NCI-H1417 treated with DMSO at 0.1 percent for 48 hours (cell line): ENCODE results near the gene DOCK4.

Experiments
- DNase-seq: peaks from one replicate; lab custom pipeline; 2025; lab: John Stamatoyannopoulos, UW

The DOCK4 gene

DNA sequence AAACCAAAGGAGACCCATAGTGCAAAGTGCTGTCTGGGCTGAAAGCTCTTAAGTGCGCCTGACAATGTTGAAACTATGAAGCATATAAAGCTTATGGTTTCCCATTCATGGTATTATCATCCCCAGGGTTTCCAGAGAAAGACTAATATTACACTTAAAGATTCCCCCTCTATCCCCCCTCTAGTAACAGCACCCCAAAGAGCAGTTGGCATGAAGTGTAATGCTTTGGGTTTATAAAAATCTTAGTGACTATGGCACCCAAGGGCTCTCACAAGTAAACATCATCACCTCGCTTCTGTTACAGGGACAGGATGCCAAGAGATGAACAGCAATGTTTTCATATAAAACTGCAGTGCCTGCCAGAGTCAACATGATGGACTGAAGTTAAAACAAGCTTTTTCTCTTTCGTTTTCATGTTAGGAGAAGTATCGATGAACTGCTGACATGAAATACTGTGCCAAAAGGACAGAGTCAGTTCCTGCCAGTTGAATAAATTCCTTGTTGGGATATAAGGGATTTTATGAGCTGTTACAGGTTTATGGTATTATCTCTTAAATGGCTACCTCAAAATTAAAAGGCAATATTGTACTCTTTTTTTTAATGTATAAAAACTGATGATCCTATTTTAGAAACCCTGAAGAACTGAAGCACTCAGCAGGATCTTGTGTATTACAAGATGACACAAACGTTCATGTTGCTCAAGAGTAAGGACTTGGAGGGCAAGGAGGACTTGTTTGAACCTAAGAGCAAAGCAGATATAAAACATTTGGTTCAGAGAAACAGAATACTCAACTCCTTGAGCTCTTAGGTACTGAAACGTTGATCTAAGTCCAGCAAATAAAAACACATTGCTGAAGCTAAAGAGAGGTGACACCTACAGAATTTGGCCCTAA, 440.2 kb downstream of the DOCK4 start:
- DNase-seq, result no peak

DNA sequence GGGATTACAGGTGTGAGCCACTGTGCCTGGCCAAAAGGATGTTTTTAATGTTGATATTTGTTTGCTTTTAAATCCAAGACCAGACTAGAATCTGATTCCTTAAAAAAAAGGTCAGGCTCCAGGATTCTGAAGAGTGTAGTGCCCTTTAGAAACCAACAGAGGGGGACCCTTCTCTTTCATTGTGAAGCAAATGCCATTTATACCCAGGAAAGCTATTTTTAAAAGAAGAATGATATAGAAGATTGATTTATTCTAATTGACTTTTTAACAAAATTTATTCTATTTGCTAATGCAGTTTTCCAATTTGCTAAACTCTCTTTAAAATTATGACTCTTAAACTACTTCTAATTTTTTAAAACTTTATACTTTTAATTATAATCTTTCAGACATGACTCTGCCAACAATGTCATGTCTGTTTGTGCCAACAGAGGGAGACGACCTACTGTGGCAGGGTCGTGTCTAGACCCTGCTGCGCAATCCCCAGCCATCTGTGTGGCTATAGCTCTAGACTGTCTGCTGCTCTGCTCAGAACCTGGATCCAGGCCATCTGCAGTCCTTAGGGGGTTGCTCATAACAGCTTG, 442.9 kb downstream of the DOCK4 start:
- DNase-seq, result peak; percentile 39

DNA sequence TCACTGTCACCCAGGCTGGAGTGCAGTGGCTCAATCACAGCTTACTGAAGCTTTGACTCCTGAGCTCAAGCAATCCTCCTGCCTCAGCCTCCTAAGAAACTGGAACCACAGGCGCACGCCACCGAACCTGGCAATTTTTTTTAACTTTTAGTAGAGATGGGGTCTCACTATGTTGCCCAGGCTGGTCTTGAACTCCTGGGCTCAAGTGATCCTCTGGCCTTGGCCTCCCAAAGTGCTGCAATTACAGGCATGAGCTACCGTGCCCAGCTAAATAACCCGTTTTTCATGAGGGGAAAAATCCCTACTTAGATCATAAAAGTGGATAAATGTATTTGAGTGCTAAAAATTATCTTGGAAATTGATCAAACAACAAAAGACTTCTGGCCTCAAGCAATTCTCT, 443.4 kb downstream of the DOCK4 start:
- no peak for DNase-seq

DNA sequence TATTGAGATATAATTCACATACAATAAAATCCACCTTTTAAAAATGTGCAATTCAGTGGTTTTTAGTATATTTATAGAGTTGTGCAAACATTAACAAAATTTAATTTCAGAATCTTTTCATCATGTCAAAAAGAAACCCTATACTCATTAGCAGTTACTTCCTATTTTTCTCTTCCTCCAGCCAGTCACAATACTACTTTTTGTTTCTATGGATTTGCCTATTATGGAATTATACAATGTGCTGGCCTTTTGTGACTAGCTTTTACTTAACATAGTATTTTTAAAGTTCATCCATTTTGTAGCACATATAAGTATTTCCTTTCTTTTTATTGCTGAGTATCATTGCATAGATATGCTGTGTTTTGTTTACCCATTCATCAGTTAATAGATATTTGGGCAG, 444.0 kb downstream of the DOCK4 start:
- DNase-seq, result no peak

DNA sequence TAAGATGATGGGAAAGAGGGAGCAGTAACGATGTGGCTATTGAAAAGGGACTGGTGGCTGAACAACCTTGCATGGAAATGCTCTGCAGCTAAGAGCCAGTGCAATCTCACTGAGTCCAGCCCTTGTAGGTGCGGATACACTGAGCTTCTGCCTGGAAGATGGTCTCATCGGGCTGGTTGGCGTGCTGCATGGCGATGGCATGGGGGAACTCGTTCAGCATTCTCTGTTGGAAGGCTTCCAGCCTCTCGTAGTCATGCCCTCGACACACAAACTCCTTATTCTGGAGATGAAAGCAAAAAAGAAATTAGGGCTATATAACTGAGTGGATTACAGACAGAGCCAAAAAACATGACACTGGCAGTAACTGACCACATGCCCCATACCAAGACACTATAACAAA, 446.2 kb downstream of the DOCK4 start:
- DNase-seq, result no peak

DNA sequence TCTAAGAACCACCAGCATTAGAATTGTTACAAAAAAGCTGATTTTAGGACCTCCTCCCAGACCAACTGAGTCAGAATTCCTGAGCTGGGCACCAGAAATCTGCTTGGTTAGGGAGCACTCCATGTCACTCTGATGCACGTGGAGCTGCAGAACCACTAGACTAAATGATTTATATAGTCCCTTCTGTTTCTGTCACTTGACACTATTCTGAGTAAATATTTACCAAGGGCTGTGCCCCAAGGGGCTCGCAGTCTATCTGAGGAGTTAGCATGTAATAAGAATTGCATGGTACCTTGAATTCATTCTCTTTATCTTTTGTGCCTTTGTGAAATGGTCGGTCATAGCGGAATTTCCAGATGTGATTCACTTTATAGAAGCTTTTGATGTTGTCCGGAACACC, 447.9 kb downstream of the DOCK4 start:
- DNase-seq, result no peak

DNA sequence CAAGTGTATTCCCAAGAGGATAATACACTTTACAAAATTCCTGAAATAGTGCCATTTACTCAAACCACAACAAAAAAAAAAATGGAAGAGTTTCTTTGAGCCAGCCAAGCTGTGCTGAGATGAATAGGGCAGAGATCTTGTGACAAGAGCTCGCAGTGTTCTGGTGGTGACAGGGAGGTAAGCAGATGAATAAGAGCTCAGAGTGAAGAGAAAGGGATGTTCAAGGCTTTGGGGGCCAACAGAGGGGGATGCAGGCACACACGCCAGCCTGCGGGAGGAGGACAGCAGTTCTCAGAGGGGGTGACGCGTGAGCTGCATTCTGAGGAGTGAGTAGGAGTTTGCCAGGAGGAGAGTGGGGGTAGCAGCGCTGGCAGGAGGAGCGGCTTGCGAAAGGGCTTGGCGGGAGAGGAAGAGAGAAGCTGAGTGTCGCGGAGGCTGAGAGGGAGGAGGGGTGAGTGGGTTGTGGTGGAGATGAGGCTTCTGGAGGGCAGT, 449.5 kb downstream of the DOCK4 start:
- DNase-seq, result no peak

DNA sequence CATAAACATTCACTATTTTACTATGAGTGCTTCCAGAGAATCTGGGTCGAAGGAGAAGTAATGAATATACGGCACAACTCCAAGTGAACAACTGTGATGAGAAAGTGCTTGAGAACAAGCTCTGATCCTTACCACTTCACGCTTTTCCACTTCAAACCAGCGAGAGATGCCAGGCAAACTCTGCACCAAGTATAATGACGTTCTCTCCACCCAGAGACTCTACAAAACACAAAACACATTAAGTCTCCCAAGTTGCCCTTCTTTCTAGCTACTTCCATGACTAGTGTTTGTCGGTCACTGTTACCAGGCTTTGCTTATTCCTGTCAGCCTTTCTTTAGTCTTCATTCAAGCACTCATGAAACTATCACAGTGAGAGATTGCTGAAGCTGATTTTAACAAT, 450.8 kb downstream of the DOCK4 start:
- no peak for DNase-seq

DNA sequence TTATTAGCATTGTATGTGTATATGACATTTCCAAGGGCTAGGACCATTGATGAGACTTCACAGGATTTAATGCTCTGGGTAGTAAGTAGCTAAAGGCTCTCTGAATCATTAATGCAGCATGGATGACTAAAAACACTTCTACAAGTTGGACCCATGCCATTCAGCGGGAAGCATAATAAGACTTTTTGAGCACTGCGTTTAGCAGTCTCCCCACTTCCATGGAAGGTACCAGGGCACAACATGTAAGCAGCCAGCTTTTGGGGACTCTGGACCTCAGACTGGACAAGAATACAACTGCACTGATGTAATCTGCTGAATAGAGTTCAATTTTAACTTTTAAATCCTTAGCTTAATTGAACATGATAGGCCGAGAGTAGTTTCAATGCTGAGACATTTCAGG, 452.2 kb downstream of the DOCK4 start:
- DNase-seq, result no peak

DNA sequence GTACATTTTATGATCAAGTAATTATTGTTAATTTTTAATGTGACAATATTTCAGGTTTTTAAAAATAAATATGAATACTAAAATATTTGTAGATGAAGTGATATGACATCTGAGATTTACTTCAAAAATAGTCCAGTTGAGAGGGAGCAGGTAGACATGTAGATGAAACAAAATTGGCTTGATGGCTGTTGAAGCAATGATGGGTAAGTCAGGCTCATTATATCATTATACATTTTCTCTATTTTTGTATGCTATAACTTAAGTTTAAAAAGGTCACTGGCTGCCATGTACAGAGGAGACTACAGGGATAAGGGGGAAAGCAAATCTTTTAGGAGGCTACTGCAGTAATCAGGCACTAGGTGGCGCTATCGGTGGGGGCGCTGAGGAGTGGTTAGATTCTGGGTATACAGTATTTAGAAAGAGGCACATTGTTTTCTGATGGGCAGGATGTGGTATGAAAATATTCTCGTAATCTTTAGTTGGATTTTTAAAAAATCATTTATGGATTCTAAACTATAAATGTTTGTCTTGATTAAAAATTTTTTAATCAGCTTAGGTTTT, 454.1 kb downstream of the DOCK4 start:
- DNase-seq, result peak; percentile 37

DNA sequence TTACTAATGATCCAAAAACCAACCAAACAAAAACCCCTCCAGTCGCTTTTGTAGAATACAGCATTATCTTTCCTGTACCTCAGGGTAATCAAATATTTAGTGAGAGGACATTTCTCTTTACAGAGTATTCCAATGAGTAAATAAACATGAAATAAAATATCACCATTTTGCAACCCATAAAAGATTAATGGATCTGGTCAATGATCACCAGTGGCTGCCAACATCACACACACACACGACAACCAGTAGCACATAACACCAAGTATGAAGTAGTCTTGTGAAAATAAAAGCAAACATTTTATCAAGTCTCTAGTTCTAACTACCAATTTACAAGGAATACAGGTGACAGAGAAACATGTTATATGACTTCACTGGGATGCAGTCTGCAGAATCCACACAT, 455.3 kb downstream of the DOCK4 start:
- no peak for DNase-seq

DNA sequence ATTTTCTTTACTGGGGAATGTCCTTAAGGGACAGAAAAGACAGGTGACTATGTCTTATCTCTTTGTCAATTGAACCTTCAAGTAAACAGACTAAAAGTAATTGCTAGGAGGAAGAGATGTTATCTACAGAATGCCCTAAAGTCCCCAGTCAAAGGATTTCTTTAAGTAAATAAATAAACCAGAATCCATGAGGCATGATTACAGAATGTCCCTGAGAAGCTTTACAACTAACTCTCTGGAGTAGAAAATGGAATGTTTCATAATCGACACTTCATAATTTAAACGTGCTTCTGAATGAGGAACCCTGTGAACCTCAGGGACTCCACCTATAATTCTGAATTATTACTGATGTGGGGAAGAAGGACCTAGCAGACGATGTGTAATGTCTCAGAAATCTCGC, 456.0 kb downstream of the DOCK4 start:
- DNase-seq, result no peak

DNA sequence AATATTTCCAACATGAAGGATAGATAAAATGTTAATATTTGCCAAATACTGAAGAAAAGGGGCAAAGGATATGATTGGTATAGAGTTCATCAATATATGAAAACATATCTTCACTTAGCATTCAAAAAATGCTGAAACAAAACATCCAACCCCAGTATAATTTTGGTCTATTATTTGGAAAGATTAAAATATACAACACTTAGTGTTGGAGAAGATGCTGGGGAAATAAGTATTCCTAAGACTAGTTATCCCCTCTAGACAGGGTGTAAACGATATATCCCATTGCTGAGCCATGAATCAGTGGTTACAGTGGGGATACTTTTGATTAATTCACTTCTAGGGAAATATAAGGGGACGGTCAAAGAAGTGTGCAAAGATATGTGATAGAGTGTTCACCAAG, 456.6 kb downstream of the DOCK4 start:
- DNase-seq, result no peak

DNA sequence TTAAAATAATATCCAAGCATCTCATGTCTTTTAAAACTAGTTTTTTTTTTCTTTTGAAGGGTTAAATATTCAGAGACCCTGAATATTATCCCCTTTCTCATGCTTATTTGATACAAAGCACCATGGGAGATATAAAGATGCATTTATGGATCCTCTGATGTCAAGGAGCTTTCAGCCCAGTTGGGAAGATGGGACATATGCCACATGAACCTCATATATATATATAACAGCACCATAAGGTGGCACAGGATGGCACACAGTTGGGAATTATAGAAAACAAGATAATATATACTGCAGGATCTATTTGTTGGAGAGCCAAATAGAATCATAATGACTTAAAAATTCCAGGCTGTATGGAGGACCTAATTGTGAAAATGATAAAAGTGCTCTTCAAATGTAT, 458.5 kb downstream of the DOCK4 start:
- DNase-seq, result no peak

DNA sequence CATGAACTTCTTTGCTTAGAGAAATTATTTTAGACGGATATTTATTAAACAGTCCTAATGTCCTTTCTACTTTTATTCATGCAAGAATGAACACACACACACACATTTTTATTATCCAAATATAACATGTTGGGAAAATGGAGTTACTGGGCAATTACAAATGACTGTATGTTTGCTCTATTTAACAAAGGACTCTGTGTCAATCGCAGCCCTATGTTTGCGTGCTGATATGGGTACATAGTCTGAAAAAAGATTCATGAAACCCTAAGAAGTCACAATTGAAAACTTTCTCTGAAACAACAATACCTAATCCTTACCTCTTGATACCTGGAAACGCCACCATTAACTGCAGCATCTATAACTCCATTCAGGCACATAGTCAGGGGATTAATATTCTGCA, 459.2 kb downstream of the DOCK4 start:
- no peak for DNase-seq

DNA sequence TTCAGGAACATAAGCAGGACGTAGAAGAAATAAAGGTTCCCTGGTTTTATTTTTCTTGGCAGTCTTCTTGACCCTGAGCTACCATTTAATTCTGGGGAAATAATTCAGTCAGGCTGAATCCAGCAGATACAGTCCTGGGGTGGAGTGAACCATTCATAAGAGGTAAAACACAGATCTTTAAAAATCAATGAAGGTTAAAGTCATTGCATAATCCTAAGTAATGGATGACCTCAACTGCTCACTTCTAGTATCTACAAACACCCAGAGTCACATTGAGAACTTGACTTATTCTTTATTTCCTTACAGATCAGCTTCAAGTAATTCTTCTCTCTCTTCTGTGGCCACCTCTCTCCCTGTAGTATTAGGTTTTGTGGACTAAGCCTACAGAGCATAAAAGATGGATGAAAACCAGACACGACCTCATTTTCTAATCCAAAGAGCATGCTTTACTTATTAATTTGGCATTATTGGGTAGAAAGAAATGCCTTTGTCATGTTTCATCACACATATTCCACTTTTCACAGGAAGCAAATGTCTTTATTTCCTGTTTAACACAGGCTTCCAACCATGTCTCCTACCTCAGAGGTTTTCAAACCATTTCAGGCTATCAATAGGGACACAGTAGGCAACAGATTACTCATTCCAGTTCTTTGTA, 461.6 kb downstream of the DOCK4 start:
- no peak for DNase-seq

DNA sequence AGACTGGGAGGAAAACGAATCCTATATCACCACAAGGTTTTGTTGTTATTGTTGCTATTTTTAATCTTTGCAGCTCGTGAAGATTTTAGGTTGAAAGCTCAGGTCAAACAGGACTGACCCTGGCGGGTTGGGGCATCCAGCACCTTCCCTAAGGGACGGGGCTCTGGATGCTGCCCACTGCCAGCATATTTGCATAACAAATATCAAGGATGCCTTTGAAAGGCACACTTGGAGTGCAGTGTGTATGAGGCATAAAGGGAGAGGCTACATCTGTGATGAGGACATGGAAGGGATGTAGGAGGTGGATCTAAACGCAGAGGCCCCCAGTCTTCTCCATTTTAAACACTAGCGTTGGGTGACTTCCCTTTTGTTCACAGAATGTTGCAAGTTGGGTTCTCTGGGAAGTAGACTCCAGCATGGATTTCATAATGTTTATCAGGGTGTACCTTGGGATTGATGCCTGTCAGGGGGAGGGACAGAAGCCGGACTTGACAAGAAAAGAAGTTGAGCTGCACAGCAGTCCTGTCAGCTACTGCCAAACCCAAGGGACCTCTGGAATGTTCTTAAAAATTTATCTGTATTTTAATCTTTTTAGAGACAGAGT, 462.9 kb downstream of the DOCK4 start:
- no peak for DNase-seq

DNA sequence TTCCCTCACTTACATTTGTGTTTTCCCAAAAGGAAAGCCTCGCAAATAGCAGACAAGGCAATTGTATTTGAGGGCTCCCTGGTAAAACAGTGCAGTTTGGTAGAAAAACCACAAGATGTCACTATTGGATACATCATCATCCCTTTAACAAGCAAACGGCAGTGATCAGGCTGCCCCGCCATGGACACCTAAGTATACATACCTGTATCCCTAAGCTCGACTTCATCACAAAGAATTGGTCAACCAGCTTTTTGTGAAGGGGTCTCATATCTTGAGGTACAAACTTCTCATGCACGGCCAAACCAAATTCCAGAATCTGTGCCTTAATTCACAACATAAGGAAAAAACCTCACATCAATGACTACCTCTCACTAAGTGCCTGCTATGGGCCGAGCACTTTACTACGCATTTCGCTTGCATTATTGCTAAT, 464.4 kb downstream of the DOCK4 start:
- peak; percentile 51 for DNase-seq

DNA sequence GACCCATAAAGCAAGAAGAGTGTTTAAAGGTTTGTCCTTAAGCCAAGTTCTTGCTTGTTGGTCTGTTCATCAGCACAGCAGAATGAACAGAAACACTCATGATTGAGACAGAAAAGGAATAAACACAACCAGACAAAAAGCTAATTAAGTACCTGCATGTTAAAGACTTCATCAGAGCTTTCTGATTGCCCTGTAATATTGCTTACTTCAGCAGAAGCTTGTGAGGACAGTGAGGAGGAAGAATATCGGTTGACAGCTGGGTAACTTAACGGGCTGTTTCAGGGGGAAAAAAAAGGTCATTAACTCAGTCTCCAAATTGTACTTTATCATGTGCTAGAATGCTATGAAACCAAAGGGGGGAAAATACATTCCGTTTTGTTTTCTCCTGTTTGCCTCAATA, 465.3 kb downstream of the DOCK4 start:
- DNase-seq, result no peak

DNA sequence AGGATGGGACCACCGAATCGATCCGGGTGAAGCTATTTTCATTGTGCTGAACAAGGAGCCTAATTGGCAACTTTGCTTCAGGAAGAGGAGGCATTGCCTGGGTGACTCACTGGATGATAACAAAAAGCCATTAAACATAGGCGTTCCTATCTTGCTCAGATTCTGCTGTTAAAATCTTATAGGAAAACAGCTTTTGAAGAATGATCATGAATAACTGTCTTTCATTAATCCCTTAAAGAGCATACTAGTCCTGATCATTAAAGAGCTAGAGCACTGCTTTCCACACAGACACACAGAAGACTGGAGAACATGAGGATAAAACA, 469.7 kb downstream of the DOCK4 start:
- no peak for DNase-seq

DNA sequence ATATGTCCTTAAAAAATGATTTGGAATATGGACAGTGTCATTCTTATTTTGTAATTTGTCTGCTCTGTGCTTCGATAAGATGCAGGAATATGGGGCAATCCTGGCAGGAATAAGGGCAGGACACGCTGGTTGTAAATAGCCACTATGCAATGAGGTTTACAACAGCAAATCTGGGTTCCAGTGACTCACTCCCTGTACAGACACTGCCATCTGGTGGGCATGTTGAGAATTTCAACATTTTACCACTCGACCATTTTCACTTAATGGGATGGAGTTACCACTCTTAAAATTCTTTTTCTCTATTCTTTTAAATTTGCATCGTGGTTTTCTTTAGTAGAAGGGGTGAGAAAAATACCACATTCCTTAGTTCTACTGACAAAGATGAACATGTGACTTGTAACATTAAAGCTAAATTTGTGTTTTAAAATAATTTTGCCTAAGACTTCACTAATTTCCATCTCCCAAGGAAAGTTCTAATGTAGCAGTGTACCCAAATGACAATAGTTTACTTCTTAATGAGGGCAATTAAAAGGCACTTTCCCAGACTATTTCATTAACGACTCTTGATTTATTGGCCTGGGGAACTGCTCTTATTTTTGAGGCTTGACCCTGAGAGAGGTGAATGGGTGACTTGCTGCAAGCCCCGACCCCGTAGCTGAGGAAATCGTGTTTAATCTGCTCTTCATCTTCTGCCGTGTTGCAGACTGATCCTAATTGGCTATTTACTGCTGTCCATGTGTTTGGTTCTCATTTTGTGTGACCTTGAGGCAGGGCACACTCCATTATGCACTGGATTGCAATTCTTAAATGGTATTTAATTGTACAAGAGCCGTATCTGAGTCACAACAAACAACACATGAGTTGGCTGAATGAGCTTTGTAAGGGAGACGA, 470.3 kb downstream of the DOCK4 start:
- DNase-seq, result no peak
